Measurements from ENCODE around the gene NFATC3.

Gene NFATC3

GRCh38 chr16:68085259-68086071, at the start of gene NFATC3:
TSS of gene NFATC3 (plus strand) at chr16:68085370. CDS start at chr16:68085682, 312 bp downstream.
- H3K4me3 ChIP-seq (ENCODE audit: low read depth, low read length): peak within 1 kb of the TSS; percentile 79
- TF ChIP-seq CTCF (IDR thresholded peaks at IDR 0.05; ENCODE audit: low read depth, low read length): no peak

- H3K4me3 ChIP-seq (ENCODE audit: low read depth, low read length): no peak overlapping the region
- TF ChIP-seq CTCF (IDR thresholded peaks at IDR 0.05; ENCODE audit: low read depth, low read length): no peak
Observed at GRCh38 chr16:68037841-68038597, 47.2 kb upstream of the NFATC3 start.

GRCh38 chr16:68040506-68041288, 44.5 kb upstream of the NFATC3 start:
- peak; percentile 73 for TF ChIP-seq CTCF (IDR thresholded peaks at IDR 0.05; ENCODE audit: low read depth, low read length)
- no peak overlapping the region for H3K4me3 ChIP-seq (ENCODE audit: low read depth, low read length)

GRCh38 chr16:68041783-68042182, 43.4 kb upstream of the NFATC3 start:
- TF ChIP-seq CTCF (IDR thresholded peaks at IDR 0.05; ENCODE audit: low read depth, low read length): no peak
- H3K4me3 ChIP-seq (ENCODE audit: low read depth, low read length): no peak overlapping the region

- no peak overlapping the region for H3K4me3 ChIP-seq (ENCODE audit: low read depth, low read length)
- TF ChIP-seq CTCF (IDR thresholded peaks at IDR 0.05; ENCODE audit: low read depth, low read length): no peak
Observed at GRCh38 chr16:68046106-68046505, 39.1 kb upstream of the NFATC3 start.

GRCh38 chr16:68047987-68048386, 37.2 kb upstream of the NFATC3 start:
- H3K4me3 ChIP-seq (ENCODE audit: low read depth, low read length): no peak overlapping the region
- no peak for TF ChIP-seq CTCF (IDR thresholded peaks at IDR 0.05; ENCODE audit: low read depth, low read length)
